A549 (cell line): ENCODE results near the gene ISM1. TPM values are rescaled to one million over a fixed set of nuclear protein-coding genes. Genes with fewer than 3 reads are reported as not detected.

Source experiments
- ATAC-seq, 2 experiments: fragments of 200-7000 bp in 1 of 2; fragments of >200 bp in 1 of 2; cut with Nextera tagmentation in 1 of 2; cut with Tn5 transposase in 1 of 2; 3 replicates each; pipeline versions ENCODE4 v1.8.0 to v1.9.1; 2018 to 2020; ENCODE audit warnings: mild to moderate bottlenecking in 1 of 2, moderate library complexity in 1 of 2
- CTCF ChIA-PET: fragments of 300-600 bp; sonication (Branson Sonifier 250); formaldehyde crosslinking; extraction: SDS; loops from one replicate; lab custom pipeline; 2021; ENCODE audit warnings: antibody characterized with exemption, inconsistent platforms; lab: Yijun Ruan, JAX
- POLR2A ChIA-PET: fragments of 350-600 bp; formaldehyde crosslinking; extraction: SDS; loops from one replicate; lab custom pipeline; 2021; ENCODE audit warnings: antibody characterized with exemption, inconsistent platforms; lab: Yijun Ruan, JAX
- DNase-seq, 2 experiments: peaks; one replicate each; pipeline versions ENCODE4 v3.0.0 to v3.0.0-alpha.2; 2011 to 2016; ENCODE audit warnings: low read depth in 1 of 2, low spot score in 1 of 2
- FAIRE-seq: peaks from 2 replicates; lab custom pipeline; 2011; peaks lifted over from hg19 to GRCh38; lab: Jason Lieb, UNC
- H3K27ac ChIP-seq, 2 experiments: fragments of >200 bp; sonication (Bioruptor Twin); formaldehyde crosslinking; 3 replicates each; pipeline ENCODE4 v1.5.1; 2016 to 2017
- H3K4me1 ChIP-seq: fragments of >200 bp; sonication (Bioruptor Twin); formaldehyde crosslinking; 3 replicates; pipeline ENCODE4 v1.6.1; 2016
- H3K4me2 ChIP-seq: fragments of >200 bp; sonication (Bioruptor Twin); formaldehyde crosslinking; 3 replicates; pipeline ENCODE4 v1.6.1; 2016
- H3K4me3 ChIP-seq: fragments of >200 bp; sonication (Bioruptor Twin); formaldehyde crosslinking; 3 replicates; pipeline ENCODE4 v1.5.1; 2016
- H3K9me3 ChIP-seq: fragments of >200 bp; sonication (Bioruptor Twin); formaldehyde crosslinking; 3 replicates; pipeline ENCODE4 v1.6.1; 2016
- ATOH8 ChIP-seq: fragments of 250-450 bp; sonication (Bioruptor Pico); IDR thresholded peaks from 2 replicates; pipeline ENCODE4 v1.5.0; 2020; ENCODE audit warnings: low read depth, mild to moderate bottlenecking, moderate library complexity
- CEBPB ChIP-seq, 2 experiments: fragments of >200 bp in 1 of 2; sonication (Bioruptor Twin) in 1 of 2; formaldehyde crosslinking in 1 of 2; IDR thresholded peaks; 2 replicates each; pipeline ENCODE4 v1.6.1; 2012 to 2016
- CHD2 ChIP-seq: fragments of 150-350 bp; IDR thresholded peaks from 2 replicates; pipeline ENCODE4 v1.6.1; 2014; ENCODE audit warnings: low read length; ENCODE audit not compliant: partially characterized antibody
- CHD4 ChIP-seq: fragments of 200-600 bp; sonication (generic); IDR thresholded peaks from 2 replicates; pipeline ENCODE4 v1.6.1; 2016; ENCODE audit warnings: antibody characterized with exemption, mild to moderate bottlenecking, borderline replicate concordance
- EHMT2 ChIP-seq: fragments of 200-600 bp; sonication (generic); IDR thresholded peaks from 2 replicates; pipeline ENCODE4 v1.6.1; 2016; ENCODE audit warnings: antibody characterized with exemption, low read depth, mild to moderate bottlenecking, moderate library complexity
- FOSL2 ChIP-seq, 2 experiments: fragments of 450-650 bp in 1 of 2; fragments of >200 bp in 1 of 2; sonication (Bioruptor Twin) in 1 of 2; formaldehyde crosslinking; IDR thresholded peaks; 2 replicates each; pipeline versions ENCODE4 v1.5.0 to v1.6.1; 2016 to 2020; ENCODE audit warnings: mild to moderate bottlenecking in 1 of 2, moderate library complexity in 1 of 2
- GATA3 ChIP-seq: IDR thresholded peaks from 2 replicates; pipeline ENCODE4 v1.6.1; 2012; ENCODE audit warnings: borderline replicate concordance
- JUNB ChIP-seq: fragments of >200 bp; sonication (Bioruptor Twin); formaldehyde crosslinking; IDR thresholded peaks from 2 replicates; pipeline ENCODE4 v1.6.1; 2016
- KDM5A ChIP-seq: fragments of 200-600 bp; sonication (generic); IDR thresholded peaks from 2 replicates; pipeline ENCODE4 v1.6.1; 2016; ENCODE audit warnings: antibody characterized with exemption, mild to moderate bottlenecking
- MAFK ChIP-seq: fragments of 450-650 bp; IDR thresholded peaks from 2 replicates; pipeline ENCODE4 v1.6.1; 2014; ENCODE audit not compliant: partially characterized antibody
- MAX ChIP-seq: IDR thresholded peaks from 2 replicates; pipeline ENCODE4 v1.6.1; 2012
- MYC ChIP-seq: IDR thresholded peaks from 2 replicates; pipeline ENCODE4 v1.6.1; 2012; ENCODE audit warnings: mild to moderate bottlenecking, inconsistent platforms, low read length, improper control_type of control experiment, borderline replicate concordance
- NFE2L2 ChIP-seq: fragments of 150-350 bp; conservative IDR thresholded peaks from 2 replicates; pipeline ENCODE4 v1.6.1; 2014; ENCODE audit warnings: low read length
- NPAS2 ChIP-seq: fragments of 250-450 bp; sonication (Bioruptor Pico); IDR thresholded peaks from 2 replicates; pipeline ENCODE4 v1.8.0; 2022; ENCODE audit warnings: mild to moderate bottlenecking, moderate library complexity, borderline replicate concordance
- RAD21 ChIP-seq, 2 experiments: fragments of >200 bp in 1 of 2; sonication (Bioruptor Twin) in 1 of 2; formaldehyde crosslinking in 1 of 2; IDR thresholded peaks in 1 of 2; conservative IDR thresholded peaks in 1 of 2; 2 replicates in 1 of 2; 3 replicates in 1 of 2; pipeline ENCODE4 v1.6.1; 2012 to 2018; ENCODE audit warnings: inconsistent platforms in 1 of 2
- SMC3 ChIP-seq: fragments of >200 bp; sonication (Bioruptor Twin); formaldehyde crosslinking; IDR thresholded peaks from 3 replicates; pipeline ENCODE4 v1.6.1; 2018; ENCODE audit warnings: inconsistent platforms
- SREBF2 ChIP-seq: fragments of 450-650 bp; IDR thresholded peaks from 2 replicates; pipeline ENCODE4 v1.6.1; 2014; ENCODE audit warnings: mild to moderate bottlenecking, moderate library complexity
- TP53 ChIP-seq: fragments of 250-450 bp; sonication (Bioruptor Pico); IDR thresholded peaks from 2 replicates; pipeline ENCODE4 v1.5.0; 2021; ENCODE audit warnings: mild to moderate bottlenecking, moderate library complexity
- USF2 ChIP-seq: fragments of 450-650 bp; IDR thresholded peaks from 2 replicates; pipeline ENCODE4 v1.6.1; 2014; ENCODE audit warnings: antibody characterized with exemption
- ZNF302 ChIP-seq: fragments of 250-450 bp; sonication (Bioruptor Pico); IDR thresholded peaks from 2 replicates; pipeline ENCODE4 v1.9.0; 2021; ENCODE audit warnings: inconsistent platforms, mild to moderate bottlenecking, moderate library complexity
- ZSCAN20 ChIP-seq: fragments of 250-450 bp; sonication (Bioruptor Pico); IDR thresholded peaks from 2 replicates; pipeline ENCODE4 v1.8.0; 2022; ENCODE audit warnings: mild to moderate bottlenecking, moderate library complexity
- WGBS: methylation state at CpG from one replicate; pipeline ENCODE4 v1.1.6; 2017; ENCODE audit errors: missing lambda C conversion rate; 5-methylcytosine and 5-hydroxymethylcytosine counted together
- polyA plus RNA-seq, 4 experiments: library from polyadenylated mRNA; depleted of rRNA in 3 of 4; stranded (reverse); fragments of >200 nt; fragmentation: RNase III in 1 of 4; extraction: RNeasy Plus Mini Kit Qiagen cat#74134 plus additional on column Dnase treatment in 1 of 4; gene quantifications; 2 replicates in 3 of 4; 3 replicates in 1 of 4; pipeline ENCODE4 v1.2.3, GENCODE V29; 2011 to 2017

The ISM1 gene
- polyA plus RNA-seq, 2 of the 4 experiments (the other 2 are of a cell fraction), result 0.18 to 0.39 TPM

GRCh38 chr20:13325796-13326340 lies 104.8 kb downstream of the ISM1 start:
- ChIA-PET CTCF (interaction anchor here (7.3 kb wide), 1 partner anchor 221 kb away, joined by 42 read pairs; no protein-coding TSS in a partner anchor), POLR2A (no interaction called here)
- no peak for ATAC-seq
- no peak overlapping the region for H3K4me3 ChIP-seq
- H3K4me2 ChIP-seq, result no peak overlapping the region
- FAIRE-seq, result peak; percentile 73
- DNase-seq, result no peak
- peaks cover 11% of the 10 kb centered on the region; the same call in 2 of the 3 replicates for H3K9me3 ChIP-seq
- peak overlapping the region in 1 of 2 experiments; percentile 0; a peak in 1 of 6 replicates for H3K27ac ChIP-seq
- peak; percentile 83 for TF ChIP-seq MAFK
- TF ChIP-seq ATOH8 (CRISPR knock-in tag), result no peak
- H3K4me1 ChIP-seq, result peaks cover 20% of the 10 kb centered on the region
- WGBS, result 88% methylated on average over 5 of the region's 5 CpGs

- Histone ChIP-seq H3K4me2 (peak overlapping the region; percentile 40), H3K4me1 (peaks cover 61% of the 10 kb centered on the region), H3K9me3 (peaks cover 11% of the 10 kb centered on the region), H3K27ac (peak overlapping the region; percentile 15 to 57; a peak in 5 of 6 replicates), H3K4me3 (no peak overlapping the region)
- ChIA-PET CTCF (interaction anchor here (1.3 to 7.3 kb wide), 2 partner anchors 10 to 215 kb away, joined by 3 to 42 read pairs; no protein-coding TSS in a partner anchor), POLR2A (no interaction called here)
- ATAC-seq (no peak), FAIRE-seq (peak; percentile 54), DNase-seq (no peak)
- no peak for TF ChIP-seq SREBF2
- TF ChIP-seq FOSL2 (IDR thresholded peaks at IDR 0.05), result 0 out of 2 replicates have a peak, but pooled peaks have one; percentile 26
- TF ChIP-seq FOSL2 (CRISPR knock-in tag; IDR thresholded peaks at IDR 0.05), result no peak
- 35% methylated on average over 1 of the region's 1 CpG for WGBS
Measured at GRCh38 chr20:13331536-13331935, 110.5 kb downstream of the ISM1 start.

- peaks cover 6% of the 10 kb centered on the region; the same call in 2 of the 3 replicates for H3K9me3 ChIP-seq
- no peak for DNase-seq
- peak overlapping the region; percentile 18 to 72 for H3K27ac ChIP-seq
- WGBS, result 55% methylated on average over 2 of the region's 2 CpGs
- peak overlapping the region; percentile 46 for H3K4me2 ChIP-seq
- H3K4me3 ChIP-seq, result no peak overlapping the region
- no peak for TF ChIP-seq CHD2
- peak; percentile 30 to 33; a peak in 1 of 4 replicates for TF ChIP-seq CEBPB (IDR thresholded peaks at IDR 0.05)
- FAIRE-seq, result no peak
- no peak for ATAC-seq
- POLR2A ChIA-PET, result no interaction called here
- CTCF ChIA-PET, result interaction anchor here (1.0 to 1.8 kb wide), 2 partner anchors 8 to 198 kb away, joined by 3 to 5 read pairs; no protein-coding TSS in a partner anchor
- H3K4me1 ChIP-seq, result peaks cover 74% of the 10 kb centered on the region
Measured at GRCh38 chr20:13333036-13333435, 112.0 kb downstream of the ISM1 start.

- peaks cover 81% of the 10 kb centered on the region for H3K4me1 ChIP-seq
- TF ChIP-seq ZNF302 (CRISPR knock-in tag) (no peak), CEBPB (IDR thresholded peaks at IDR 0.05) (0 out of 4 replicates have a peak, but pooled peaks of 1 of the 2 experiments have one; percentile 37)
- TF ChIP-seq, all 56 proteins: peak for 1
- WGBS, result 20% methylated on average over 3 of the region's 3 CpGs
- FAIRE-seq (peak; percentile 94), DNase-seq (peak in 1 of 2 experiments; percentile 35), ATAC-seq (no peak)
- CTCF ChIA-PET, result interaction anchor here (1.0 to 1.8 kb wide), 3 partner anchors 9 to 197 kb away, joined by 3 to 5 read pairs (median 4); no protein-coding TSS in a partner anchor
- peak overlapping the region; percentile 46 for H3K4me2 ChIP-seq
- H3K4me3 ChIP-seq, result no peak overlapping the region
- peak overlapping the region; percentile 18 to 72 for H3K27ac ChIP-seq
- POLR2A ChIA-PET, result no interaction called here
- peaks cover 4% of the 10 kb centered on the region; the same call in 1 of the 3 replicates for H3K9me3 ChIP-seq
Measured at GRCh38 chr20:13333793-13334192, 112.7 kb downstream of the ISM1 start.

GRCh38 chr20:13336308-13337089 lies 115.4 kb downstream of the ISM1 start:
- ChIA-PET POLR2A (interaction anchor here (1.2 kb wide), 1 partner anchor 44 kb away, joined by 3 read pairs; no protein-coding TSS in a partner anchor), CTCF (interaction anchor here (0.7 to 3.0 kb wide), 3 partner anchors 12 to 356 kb away, joined by 3 to 8 read pairs (median 3); no protein-coding TSS in a partner anchor)
- peak overlapping the region; percentile 96 to 98 for H3K27ac ChIP-seq
- ATAC-seq (peak; percentile 93 to 96), FAIRE-seq (peak; percentile 100), DNase-seq (peak; percentile 84 to 96)
- 0 out of 3 replicates have a peak overlapping the region, but pooled peaks have one; percentile 9 for H3K4me3 ChIP-seq
- 3% methylated on average over 4 of the region's 4 CpGs for WGBS
- H3K9me3 ChIP-seq, result peaks cover 4% of the 10 kb centered on the region; the same call in 1 of the 3 replicates
- peaks cover 89% of the 10 kb centered on the region for H3K4me1 ChIP-seq
- peak overlapping the region; percentile 76 for H3K4me2 ChIP-seq
- TF ChIP-seq MYC (no peak), NPAS2 (CRISPR knock-in tag) (no peak), SMC3 (peak; percentile 32; the same call in 1 of the 3 replicates), MAFK (no peak), KDM5A (no peak), USF2 (no peak), GATA3 (peak; percentile 75; the same call in 1 of the 2 replicates), SREBF2 (no peak), RAD21 (conservative IDR thresholded peaks at IDR 0.05 in 1 of 2, IDR thresholded peaks at IDR 0.05 in 1 of 2) (peak; percentile 33 to 51; a peak in 4 of 5 replicates), JUNB (peak; percentile 71), EHMT2 (peak; percentile 86; the same call in 1 of the 2 replicates), MAX (peak; percentile 36), CHD4 (no peak), NFE2L2 (no peak), TP53 (CRISPR knock-in tag) (no peak), ZSCAN20 (no peak)
